ENCODE measurements around the gene DAZ1. TPM values are rescaled to one million over a fixed set of nuclear protein-coding genes. Genes with fewer than 3 reads are reported as not detected.
"Not testable (repeated sequence)": the region's sequence is repeated elsewhere in the genome, so short reads cannot be mapped to it uniquely, and the experiment has no call there.

The DAZ1 gene, protein sequence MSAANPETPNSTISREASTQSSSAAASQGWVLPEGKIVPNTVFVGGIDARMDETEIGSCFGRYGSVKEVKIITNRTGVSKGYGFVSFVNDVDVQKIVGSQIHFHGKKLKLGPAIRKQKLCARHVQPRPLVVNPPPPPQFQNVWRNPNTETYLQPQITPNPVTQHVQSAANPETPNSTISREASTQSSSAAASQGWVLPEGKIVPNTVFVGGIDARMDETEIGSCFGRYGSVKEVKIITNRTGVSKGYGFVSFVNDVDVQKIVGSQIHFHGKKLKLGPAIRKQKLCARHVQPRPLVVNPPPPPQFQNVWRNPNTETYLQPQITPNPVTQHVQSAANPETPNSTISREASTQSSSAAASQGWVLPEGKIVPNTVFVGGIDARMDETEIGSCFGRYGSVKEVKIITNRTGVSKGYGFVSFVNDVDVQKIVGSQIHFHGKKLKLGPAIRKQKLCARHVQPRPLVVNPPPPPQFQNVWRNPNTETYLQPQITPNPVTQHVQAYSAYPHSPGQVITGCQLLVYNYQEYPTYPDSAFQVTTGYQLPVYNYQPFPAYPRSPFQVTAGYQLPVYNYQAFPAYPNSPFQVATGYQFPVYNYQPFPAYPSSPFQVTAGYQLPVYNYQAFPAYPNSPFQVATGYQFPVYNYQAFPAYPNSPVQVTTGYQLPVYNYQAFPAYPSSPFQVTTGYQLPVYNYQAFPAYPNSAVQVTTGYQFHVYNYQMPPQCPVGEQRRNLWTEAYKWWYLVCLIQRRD
- not detected for total RNA-seq

- CTCF ChIA-PET, POLR2A ChIA-PET: not testable (repeated sequence)
Measured at GRCh38 chrY:23198908-23199307, at the start of gene DAZ1. DAZ1 (minus strand) TSS chrY:23199008; CDS start chrY:23198800, 208 bp downstream.

DNA sequence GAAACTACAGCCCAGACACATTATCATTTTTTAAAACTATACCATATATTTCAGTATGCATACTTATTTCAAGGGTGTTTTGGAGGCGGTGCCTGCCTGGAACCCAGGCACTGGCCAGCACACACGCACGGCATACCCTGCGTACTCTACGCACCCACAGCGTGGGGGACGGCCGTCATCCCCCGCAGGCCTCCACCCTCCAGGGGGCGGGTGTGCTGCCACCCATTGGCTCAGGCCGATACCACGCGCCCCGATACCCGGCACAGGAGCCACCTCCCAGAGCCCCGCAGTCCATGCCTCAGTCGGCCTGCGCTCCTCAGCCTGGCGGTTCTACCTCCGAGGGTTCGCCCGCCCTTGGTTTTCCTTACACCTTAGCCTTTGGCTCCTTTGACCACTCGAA is 20.4 kb upstream of the DAZ1 start, which contains the start of gene DAZ2:
Gene DAZ2 (plus strand): TSS at position 301 of the 400 bp plus-strand sequence. CDS start 208 bp downstream, outside the sequence.
- POLR2A ChIA-PET, CTCF ChIA-PET: not testable (repeated sequence)

GRCh38 chrY:23210681-23211080 is 11.9 kb upstream of the DAZ1 start:
- POLR2A ChIA-PET, CTCF ChIA-PET: not testable (repeated sequence)

GRCh38 chrY:23209802-23210495 is 11.1 kb upstream of the DAZ1 start:
- POLR2A ChIA-PET, CTCF ChIA-PET: not testable (repeated sequence)

DNA sequence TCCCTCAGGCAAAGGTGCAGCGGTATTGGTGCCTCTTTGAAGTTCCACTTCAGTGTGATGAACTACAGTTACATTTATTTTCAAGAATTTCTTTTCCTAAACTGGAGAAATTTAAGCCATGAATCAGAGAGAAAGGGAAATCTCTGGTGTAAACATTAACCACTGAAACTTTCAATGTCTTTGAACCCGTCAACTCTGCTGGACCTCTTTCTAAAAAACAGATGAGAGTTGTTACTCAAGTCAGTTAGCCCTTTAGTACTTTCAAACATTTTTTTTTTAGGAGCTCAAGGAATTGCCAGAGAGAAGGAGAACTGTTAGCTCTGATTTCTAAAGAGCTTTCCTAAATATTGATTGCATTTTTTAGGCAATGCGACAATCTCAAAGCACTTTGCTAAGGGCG is 8.6 kb upstream of the DAZ1 start:
- CTCF ChIA-PET, POLR2A ChIA-PET: not testable (repeated sequence)

Other genes starting within 250 kb of the DAZ1 start
- gene BPY2, start 214.7 kb downstream of the DAZ1 start, total RNA-seq = not detected
- gene DAZ2, start 20.5 kb upstream of the DAZ1 start, total RNA-seq = not detected